GM12878 (cell line): ENCODE data around the gene TRPM3. TPM values are rescaled to one million over a fixed set of nuclear protein-coding genes. Genes with fewer than 3 reads are reported as not detected.

Experiments
- ATAC-seq: fragments of 200-7000 bp; cut with Tn5 transposase; 3 replicates; pipeline ENCODE4 v1.9.1; 2020; ENCODE audit warnings: mild to moderate bottlenecking, moderate library complexity
- BruUV-seq: library from RNA; stranded (reverse); fragments of 400-500 nt; replicated peaks from 2 replicates; lab custom pipeline; 2021; lab: Mats Ljungman, UMichigan
- CTCF ChIA-PET: fragments of 300-600 bp; sonication (Branson Sonifier 250); formaldehyde crosslinking; extraction: SDS; loops from one replicate; lab custom pipeline; 2021; ENCODE audit warnings: inconsistent platforms; lab: Yijun Ruan, JAX
- POLR2A ChIA-PET: fragments of 350-600 bp; formaldehyde crosslinking; extraction: SDS; loops from one replicate; lab custom pipeline; 2021; ENCODE audit warnings: inconsistent platforms; lab: Charles Lee
- RAD21 ChIA-PET: fragments of 300-600 bp; sonication (Branson Sonifier 250); formaldehyde crosslinking; loops from one replicate; lab custom pipeline; 2023; ENCODE audit warnings: antibody characterized with exemption; ENCODE audit not compliant: unreplicated experiment; lab: Charles Lee
- SMC1A ChIA-PET: fragments of 300-600 bp; sonication (Branson Sonifier 250); formaldehyde crosslinking; loops from one replicate; lab custom pipeline; 2023; ENCODE audit not compliant: unreplicated experiment, uncharacterized antibody; lab: Charles Lee
- DNase-seq: peaks from one replicate; pipeline ENCODE4 v3.0.0-alpha.2; 2011; ENCODE audit warnings: low read depth, low spot score
- FAIRE-seq: peaks from 3 replicates; lab custom pipeline; 2011; peaks lifted over from hg19 to GRCh38; lab: Jason Lieb, UNC
- H2AFZ ChIP-seq: 2 replicates; pipeline ENCODE4 v1.6.0; 2011; ENCODE audit warnings: low read depth, low read length, control low read depth; ENCODE audit not compliant: control insufficient read depth
- H3K27ac ChIP-seq: 2 replicates; pipeline ENCODE4 v1.5.1; 2011; ENCODE audit warnings: control low read depth; ENCODE audit not compliant: control insufficient read depth, insufficient read depth
- H3K27me3 ChIP-seq, 2 experiments: replicated peaks in 1 of 2; 2 replicates each; pipeline versions ENCODE4 v1.6.0 to v1.6.1; 2011; ENCODE audit warnings: low read length in 1 of 2; ENCODE audit not compliant: control insufficient read depth in 2 of 2, insufficient read depth in 2 of 2
- H3K36me3 ChIP-seq, 2 experiments: 2 replicates each; pipeline ENCODE4 v1.5.1; 2011; ENCODE audit warnings: low read length in 1 of 2; ENCODE audit not compliant: control insufficient read depth in 2 of 2, insufficient read depth in 2 of 2
- H3K4me1 ChIP-seq: 2 replicates; pipeline ENCODE4 v1.6.1; 2011; ENCODE audit warnings: mild to moderate bottlenecking, low read length, moderate library complexity, mixed read lengths; ENCODE audit not compliant: control insufficient read depth, insufficient read depth
- H3K4me2 ChIP-seq: 2 replicates; pipeline ENCODE4 v1.6.0; 2011; ENCODE audit warnings: control low read depth; ENCODE audit not compliant: control insufficient read depth, insufficient read depth
- H3K4me3 ChIP-seq: fragments of 200-600 bp; sonication (generic); 2 replicates; pipeline ENCODE4 v1.5.1; 2016
- H3K79me2 ChIP-seq: 2 replicates; pipeline ENCODE4 v1.6.0; 2011; ENCODE audit warnings: low read length; ENCODE audit not compliant: control insufficient read depth, insufficient read depth
- H3K9ac ChIP-seq: 2 replicates; pipeline ENCODE4 v1.8.0; 2011; ENCODE audit warnings: low read length, control low read depth, mixed read lengths; ENCODE audit not compliant: control insufficient read depth, insufficient read depth
- H3K9me3 ChIP-seq: replicated peaks from 3 replicates; pipeline ENCODE4 v1.5.1; 2011; ENCODE audit warnings: mild to moderate bottlenecking, low read length; ENCODE audit not compliant: control insufficient read depth, insufficient read depth
- H4K20me1 ChIP-seq: 2 replicates; pipeline ENCODE4 v1.6.0; 2011; ENCODE audit not compliant: control insufficient read depth, insufficient read depth
- BMI1 ChIP-seq: fragments of 450-650 bp; IDR thresholded peaks from 2 replicates; pipeline ENCODE4 v1.6.1; 2016; ENCODE audit warnings: mild to moderate bottlenecking, moderate library complexity, borderline replicate concordance
- CBFB ChIP-seq: IDR thresholded peaks from 2 replicates; pipeline ENCODE4 v1.6.1; 2016; ENCODE audit warnings: antibody characterized with exemption, low read depth
- CREB1 ChIP-seq: IDR thresholded peaks from 2 replicates; pipeline ENCODE4 v1.6.1; 2012; ENCODE audit warnings: low read depth, mild to moderate bottlenecking, inconsistent platforms
- EZH2 ChIP-seq: IDR thresholded peaks from 2 replicates; pipeline ENCODE4 v1.6.1; 2012; ENCODE audit warnings: low read depth, mild to moderate bottlenecking, control low read depth, inconsistent platforms, low read length, borderline replicate concordance; ENCODE audit not compliant: control insufficient read depth
- GATAD2B ChIP-seq: fragments of 450-650 bp; conservative IDR thresholded peaks from 2 replicates; pipeline ENCODE4 v1.6.1; 2017; ENCODE audit warnings: low read depth, mild to moderate bottlenecking, moderate library complexity
- IKZF1 ChIP-seq: fragments of 450-650 bp; conservative IDR thresholded peaks from 2 replicates; pipeline ENCODE4 v1.6.1; 2017; ENCODE audit warnings: antibody characterized with exemption, mild to moderate bottlenecking
- IRF5 ChIP-seq: fragments of 450-650 bp; IDR thresholded peaks from 2 replicates; pipeline ENCODE4 v1.6.1; 2017; ENCODE audit warnings: borderline replicate concordance
- MEF2B ChIP-seq: fragments of 450-650 bp; IDR thresholded peaks from 2 replicates; pipeline ENCODE4 v1.6.1; 2018; ENCODE audit warnings: mild to moderate bottlenecking, moderate library complexity; ENCODE audit not compliant: partially characterized antibody, poor library complexity, severe bottlenecking
- NBN ChIP-seq: fragments of 450-650 bp; IDR thresholded peaks from 2 replicates; pipeline ENCODE4 v1.6.1; 2016
- NKRF ChIP-seq: fragments of 450-650 bp; conservative IDR thresholded peaks from 2 replicates; pipeline ENCODE4 v1.6.1; 2017; ENCODE audit warnings: mild to moderate bottlenecking, moderate library complexity
- RUNX3 ChIP-seq: IDR thresholded peaks from 2 replicates; pipeline ENCODE4 v1.6.1; 2012; ENCODE audit warnings: low read length, inconsistent platforms
- TBL1XR1 ChIP-seq: IDR thresholded peaks from 2 replicates; pipeline ENCODE4 v1.6.1; 2012; ENCODE audit warnings: low read depth, low read length, improper control_type of control experiment
- ZBTB33 ChIP-seq: fragments of 450-650 bp; IDR thresholded peaks from 2 replicates; pipeline ENCODE4 v1.6.1; 2017; ENCODE audit warnings: mild to moderate bottlenecking
- ZNF274 ChIP-seq: IDR thresholded peaks from one replicate; pipeline ENCODE4 v1.8.0; 2011; ENCODE audit not compliant: insufficient read length, insufficient read depth
- ZNF384 ChIP-seq: IDR thresholded peaks from 2 replicates; pipeline ENCODE4 v1.6.1; 2012; ENCODE audit warnings: low read depth, mild to moderate bottlenecking, low read length, improper control_type of control experiment, borderline replicate concordance
- WGBS: methylation state at CpG from one replicate; pipeline ENCODE4 v1.1.6; 2016; ENCODE audit warnings: low lambda C conversion rate; ENCODE audit not compliant: insufficient replicate concordance, insufficient coverage; ENCODE audit errors: missing lambda C conversion rate; 5-methylcytosine and 5-hydroxymethylcytosine counted together
- in situ Hi-C: fragments of 300-500 bp; cut with MboI; formaldehyde crosslinking; loops from 9 replicates; pipeline ENCODE4 v1.14.3; 2018; ENCODE audit warnings: mixed read lengths
- intact Hi-C: fragments of 100-400 bp; cut with micrococcal nuclease; formaldehyde crosslinking; loops from one replicate; pipeline ENCODE4 v1.14.2; 2022; ENCODE audit not compliant: unreplicated experiment
- polyA plus RNA-seq, 11 experiments: library from polyadenylated mRNA; depleted of rRNA in 4 of 11; unstranded in 6 of 11; stranded (reverse) in 5 of 11; fragments of >200 nt; fragmentation: Nextera tagmentation in 4 of 11; fragmentation: Illumina TruSeq in 1 of 11; extraction: Ambion mirVana in 4 of 11; extraction: Trizol in 1 of 11; gene quantifications; 1 replicate in 1 of 11; 2 replicates in 10 of 11; pipeline versions ENCODE4 v1.2.1 to v1.2.3, GENCODE V29; 2011 to 2016; ENCODE audit warnings: inconsistent platforms in 2 of 11, missing spikeins in 2 of 11, low read depth in 1 of 11
- total RNA-seq, 4 experiments: library from RNA; depleted of rRNA in 3 of 4; stranded (reverse); fragments of >200 nt in 3 of 4; fragmentation: Illumina TruSeq in 1 of 4; extraction: Trizol in 1 of 4; gene quantifications; 2 replicates each; pipeline versions ENCODE4 v1.2.1 to v1.2.3, GENCODE V29; 2013 to 2021

TRPM3 gene
- total and polyA plus RNA-seq, 10 of the 15 experiments (the other 5 are each of a cell fraction or from before 2014, with no cell fraction given) = not detected

- no peaks in the 10 kb centered on the region for H3K9me3 ChIP-seq
- no peaks in the 10 kb centered on the region for H3K27me3 ChIP-seq
- no peak overlapping the region for H3K27ac ChIP-seq
- no peaks in the 10 kb centered on the region for H4K20me1 ChIP-seq
- WGBS = 0% methylated on average over 2 of the region's 2 CpGs
- no peaks in the 10 kb centered on the region for H3K4me1 ChIP-seq
- H2AFZ ChIP-seq = no peak overlapping the region
- ChIA-PET POLR2A (no interaction called here), CTCF (no interaction called here), SMC1A (no interaction called here), RAD21 (no interaction called here)
- no peak overlapping the region for H3K9ac ChIP-seq
- no peak overlapping the region for H3K4me3 ChIP-seq
- DNase-seq = no peak
- in situ Hi-C loops (no loop called here), intact Hi-C loops (no loop called here)
- FAIRE-seq = no peak
- BruUV-seq = no TSS peak
- TF ChIP-seq RUNX3 = no peak
- TF ChIP-seq TBL1XR1 = no peak
- no peak for TF ChIP-seq NKRF
- no peak for TF ChIP-seq NBN
- no peak for TF ChIP-seq MEF2B
- no peaks in the 10 kb centered on the region for H3K36me3 ChIP-seq
- ATAC-seq = no peak
- no peaks in the 10 kb centered on the region for H3K79me2 ChIP-seq
- no peak overlapping the region for H3K4me2 ChIP-seq
These were observed 25.9 kb upstream of the TRPM3 start for GRCh38 chr9:71147368-71147767.

GRCh38 chr9:71146511-71146910 is 25.1 kb upstream of the TRPM3 start:
- H3K79me2 ChIP-seq = no peaks in the 10 kb centered on the region
- no peak overlapping the region for H2AFZ ChIP-seq
- no peak for ATAC-seq
- no peak for FAIRE-seq
- no peaks in the 10 kb centered on the region for H3K4me1 ChIP-seq
- no peaks in the 10 kb centered on the region for H3K27me3 ChIP-seq
- intact Hi-C loops = no loop called here
- no peak for DNase-seq
- ChIA-PET RAD21 (no interaction called here), POLR2A (no interaction called here), SMC1A (no interaction called here), CTCF (no interaction called here)
- no peak overlapping the region for H3K4me3 ChIP-seq
- H4K20me1 ChIP-seq = no peaks in the 10 kb centered on the region
- BruUV-seq = no TSS peak
- in situ Hi-C loops = no loop called here
- no peaks in the 10 kb centered on the region for H3K9me3 ChIP-seq
- H3K4me2 ChIP-seq = no peak overlapping the region
- H3K27ac ChIP-seq = no peak overlapping the region
- WGBS = 0% methylated on average over 1 of the region's 1 CpG
- H3K36me3 ChIP-seq = no peaks in the 10 kb centered on the region
- H3K9ac ChIP-seq = no peak overlapping the region
- TF ChIP-seq ZBTB33 (no peak), CBFB (no peak), EZH2 (no peak), CREB1 (no peak), IKZF1 (no peak), ZNF274 (no peak), BMI1 (no peak), ZNF384 (no peak), IRF5 (no peak), GATAD2B (no peak)
